ENCODE measurements around the gene EPO.

DNA sequence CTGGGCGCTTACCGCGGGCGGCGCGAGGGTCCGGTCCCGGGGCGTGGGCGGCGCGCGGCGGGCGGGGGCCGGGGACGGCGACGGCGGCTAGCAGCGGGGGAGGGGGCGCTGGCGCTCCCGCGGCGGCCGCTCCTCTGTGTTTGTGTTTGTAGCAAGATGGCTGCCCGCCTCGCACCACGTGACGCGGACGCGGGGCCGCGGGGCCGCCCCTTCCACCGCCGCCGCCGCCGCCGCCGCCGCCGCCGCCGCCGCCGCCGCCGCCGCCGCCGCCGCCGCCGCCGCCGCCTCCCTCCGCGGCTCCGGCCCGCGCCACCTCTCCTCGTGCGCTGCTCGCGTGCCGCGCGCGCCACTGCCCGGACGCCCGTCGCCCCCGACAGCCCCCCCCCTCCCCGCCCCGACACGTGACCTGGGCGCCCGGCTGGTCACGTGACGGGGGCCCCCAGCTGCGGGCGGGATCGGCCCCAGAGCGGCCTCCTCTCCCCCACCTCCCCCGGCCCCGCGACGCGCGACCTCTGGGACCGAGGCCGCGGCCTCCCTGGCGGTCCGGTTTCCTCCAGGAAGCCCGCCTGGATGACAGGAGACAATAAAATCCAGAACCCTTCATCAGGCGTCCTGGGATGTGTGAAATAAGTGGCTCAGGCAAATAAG, 26.0 kb upstream of the EPO start, which contains the start of gene GIGYF1:
- no peak for TF ChIP-seq CTCF (IDR thresholded peaks at IDR 0.05)
- TF ChIP-seq POLR2A (IDR thresholded peaks at IDR 0.05) = peak in 2 of 3 donors; percentile 19 to 25

Measured in body of pancreas (tissue), 4 donors.